Omental fat pad (tissue), 4 donors: ENCODE data around the gene APOM. TPM values are rescaled to one million over a fixed set of nuclear protein-coding genes. Genes with fewer than 3 reads are reported as not detected.

Experiments used
- ATAC-seq: fragments of 150-250 bp; one replicate; pipeline ENCODE4 v1.9.1; 2016; ENCODE audit warnings: mild to moderate bottlenecking, moderate library complexity; ENCODE audit not compliant: low FRiP score
- DNase-seq: peaks from one replicate; pipeline ENCODE4 v3.0.0-alpha.2; 2019; ENCODE audit warnings: low spot score
- total RNA-seq, 4 donors: library from RNA; depleted of rRNA; stranded (reverse); fragments of >200 nt; gene quantifications; one replicate each; pipeline ENCODE4 v1.1.0, GENCODE V29; 2016
- TF ChIP-seq, protein P1 (sequence below), 3 donors: fragments of 450-650 bp; IDR thresholded peaks; one replicate each; pipeline ENCODE4 v1.5.1; 2016 to 2017; ENCODE audit warnings: antibody characterized with exemption in 3 of 3, mild to moderate bottlenecking in 3 of 3, moderate library complexity in 2 of 3

The APOM gene
- total RNA-seq, 4 donors from 2014 or later = 2.4 to 5.0 (median 3.6) TPM

GRCh38 chr6:31663961-31664789 lies 8.5 kb downstream of the APOM start:
- ATAC-seq = no peak
- TF ChIP-seq, protein P1, sequence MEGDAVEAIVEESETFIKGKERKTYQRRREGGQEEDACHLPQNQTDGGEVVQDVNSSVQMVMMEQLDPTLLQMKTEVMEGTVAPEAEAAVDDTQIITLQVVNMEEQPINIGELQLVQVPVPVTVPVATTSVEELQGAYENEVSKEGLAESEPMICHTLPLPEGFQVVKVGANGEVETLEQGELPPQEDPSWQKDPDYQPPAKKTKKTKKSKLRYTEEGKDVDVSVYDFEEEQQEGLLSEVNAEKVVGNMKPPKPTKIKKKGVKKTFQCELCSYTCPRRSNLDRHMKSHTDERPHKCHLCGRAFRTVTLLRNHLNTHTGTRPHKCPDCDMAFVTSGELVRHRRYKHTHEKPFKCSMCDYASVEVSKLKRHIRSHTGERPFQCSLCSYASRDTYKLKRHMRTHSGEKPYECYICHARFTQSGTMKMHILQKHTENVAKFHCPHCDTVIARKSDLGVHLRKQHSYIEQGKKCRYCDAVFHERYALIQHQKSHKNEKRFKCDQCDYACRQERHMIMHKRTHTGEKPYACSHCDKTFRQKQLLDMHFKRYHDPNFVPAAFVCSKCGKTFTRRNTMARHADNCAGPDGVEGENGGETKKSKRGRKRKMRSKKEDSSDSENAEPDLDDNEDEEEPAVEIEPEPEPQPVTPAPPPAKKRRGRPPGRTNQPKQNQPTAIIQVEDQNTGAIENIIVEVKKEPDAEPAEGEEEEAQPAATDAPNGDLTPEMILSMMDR (IDR thresholded peaks at IDR 0.05) = no peak
- DNase-seq = no peak

GRCh38 chr6:31664790-31665500 lies 9.3 kb downstream of the APOM start, which contains the start of gene GPANK1:
Gene GPANK1 (minus strand): TSS chr6:31664997. CDS start chr6:31664478, 519 bp downstream.
- TF ChIP-seq, protein P1 (IDR thresholded peaks at IDR 0.05) = no peak
- DNase-seq = peak; percentile 78
- ATAC-seq = peak; percentile 43

GRCh38 chr6:31665501-31666336 lies 10.0 kb downstream of the APOM start, which contains the start of gene CSNK2B:
Gene CSNK2B (plus strand): TSS chr6:31666080. CDS start chr6:31666832, 752 bp downstream.
- ATAC-seq (peak; percentile 87), DNase-seq (peak; percentile 93)
- TF ChIP-seq, protein P1 (IDR thresholded peaks at IDR 0.05) = no peak

- TF ChIP-seq, protein P1 (IDR thresholded peaks at IDR 0.05) = no peak
- DNase-seq (no peak), ATAC-seq (no peak)
Measured at GRCh38 chr6:31666337-31666965, 10.8 kb downstream of the APOM start.

- no peak for ATAC-seq
- no peak for DNase-seq
- TF ChIP-seq, protein P1 (IDR thresholded peaks at IDR 0.05) = no peak
Measured at GRCh38 chr6:31669676-31670075, 14.0 kb downstream of the APOM start, which contains the start of gene LY6G5B. Gene LY6G5B (plus strand): TSS chr6:31669976. CDS start chr6:31670951, 975 bp downstream.

DNA sequence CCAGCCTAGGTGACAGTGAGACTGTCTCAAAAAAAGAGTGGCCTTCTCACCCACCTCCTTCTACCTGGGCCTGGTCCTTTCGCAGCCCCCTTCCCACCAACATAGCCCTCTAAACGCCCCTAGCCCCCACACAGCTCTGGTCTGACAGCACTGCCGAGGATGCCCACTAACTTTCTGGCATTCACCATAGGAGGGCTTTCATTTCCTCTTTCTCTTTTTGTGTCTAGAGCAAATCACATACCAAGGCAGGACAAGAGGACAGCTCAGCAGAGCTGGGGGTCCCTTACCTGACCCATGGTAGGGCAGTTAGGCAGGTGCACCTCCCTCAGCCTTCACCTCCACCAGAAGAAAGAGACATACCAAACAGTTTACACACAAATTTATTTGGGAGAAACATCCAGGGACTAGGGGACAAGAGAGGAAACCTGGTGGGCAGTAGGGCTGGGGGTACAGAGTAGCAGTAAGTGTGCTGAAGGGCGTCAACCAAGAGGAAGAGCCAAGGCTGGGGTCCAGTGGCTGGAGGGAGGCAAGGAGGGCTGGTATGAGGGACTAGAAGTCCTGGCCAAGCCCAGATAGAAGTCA lies 20.7 kb downstream of the APOM start:
- TF ChIP-seq, protein P1 (IDR thresholded peaks at IDR 0.05) = no peak
- DNase-seq = no peak
- ATAC-seq = no peak
